T47D (cell line): Measurements from ENCODE around the gene L3MBTL1.
"Not testable (repeated sequence)": the region's sequence is repeated elsewhere in the genome, so short reads cannot be mapped to it uniquely, and the experiment has no call there.

ENCODE experiments used
- DNase-seq, 2 experiments: peaks; one replicate each; pipeline versions ENCODE4 v3.0.0 to v3.0.0-alpha.2; 2011 to 2012; ENCODE audit warnings: low read depth in 1 of 2, low spot score in 1 of 2
- JUND ChIP-seq: IDR thresholded peaks from 2 replicates; pipeline ENCODE4 v1.6.1; 2012; ENCODE audit warnings: low read depth
- in situ Hi-C: cut with HindIII; loops from 2 replicates; pipeline ENCODE4 v1.10.0; 2016; ENCODE audit warnings: low sequenced_read_pairs, low pct_unique_long_range_greater_than_20kb

L3MBTL1 gene

DNA sequence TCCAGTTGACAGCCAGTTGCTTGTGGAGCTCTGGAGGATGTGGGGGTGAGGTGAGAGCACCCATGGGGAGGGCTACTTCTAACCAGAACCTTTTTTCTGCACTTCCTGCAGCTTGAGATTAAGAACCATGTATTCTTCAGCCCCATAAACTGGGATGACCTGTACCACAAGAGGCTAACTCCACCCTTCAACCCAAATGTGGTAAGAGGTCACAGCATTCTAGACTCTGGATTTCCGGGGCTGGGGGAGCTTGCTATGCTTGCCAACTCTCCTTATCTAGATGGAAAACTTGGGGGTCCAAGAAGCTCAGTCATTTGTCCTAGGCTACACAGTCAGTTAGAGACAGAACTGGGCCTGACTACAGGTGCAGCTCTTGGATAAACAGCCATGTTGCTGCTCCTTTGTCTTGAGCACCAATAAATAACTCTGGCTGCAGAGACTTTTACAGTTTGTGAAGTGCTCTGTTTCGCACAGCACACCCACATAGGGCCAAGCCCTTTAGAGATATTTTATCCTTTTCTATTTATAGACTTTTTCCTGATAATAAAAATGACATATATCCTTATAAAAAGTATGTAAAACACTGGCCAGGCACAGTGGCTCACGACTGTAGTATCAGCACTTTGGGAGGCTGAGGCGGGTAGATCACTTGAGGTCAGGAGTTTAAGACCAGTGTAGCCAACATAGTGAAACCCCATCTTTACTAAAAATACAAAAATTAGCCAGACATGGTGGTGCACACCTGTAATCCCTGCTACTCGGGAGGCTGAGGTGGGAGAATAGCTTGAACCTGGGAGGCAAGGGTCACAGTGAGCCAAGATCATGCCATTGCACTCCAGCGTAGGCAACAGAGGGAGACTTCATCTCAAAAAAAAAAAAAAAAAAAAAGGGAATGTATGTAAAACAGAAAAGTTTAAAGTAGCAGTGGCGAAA is 72.6 kb downstream of the L3MBTL1 start:
- TF ChIP-seq JUND, result no peak
- in situ Hi-C loops, result no loop called here
- no peak for DNase-seq

DNA sequence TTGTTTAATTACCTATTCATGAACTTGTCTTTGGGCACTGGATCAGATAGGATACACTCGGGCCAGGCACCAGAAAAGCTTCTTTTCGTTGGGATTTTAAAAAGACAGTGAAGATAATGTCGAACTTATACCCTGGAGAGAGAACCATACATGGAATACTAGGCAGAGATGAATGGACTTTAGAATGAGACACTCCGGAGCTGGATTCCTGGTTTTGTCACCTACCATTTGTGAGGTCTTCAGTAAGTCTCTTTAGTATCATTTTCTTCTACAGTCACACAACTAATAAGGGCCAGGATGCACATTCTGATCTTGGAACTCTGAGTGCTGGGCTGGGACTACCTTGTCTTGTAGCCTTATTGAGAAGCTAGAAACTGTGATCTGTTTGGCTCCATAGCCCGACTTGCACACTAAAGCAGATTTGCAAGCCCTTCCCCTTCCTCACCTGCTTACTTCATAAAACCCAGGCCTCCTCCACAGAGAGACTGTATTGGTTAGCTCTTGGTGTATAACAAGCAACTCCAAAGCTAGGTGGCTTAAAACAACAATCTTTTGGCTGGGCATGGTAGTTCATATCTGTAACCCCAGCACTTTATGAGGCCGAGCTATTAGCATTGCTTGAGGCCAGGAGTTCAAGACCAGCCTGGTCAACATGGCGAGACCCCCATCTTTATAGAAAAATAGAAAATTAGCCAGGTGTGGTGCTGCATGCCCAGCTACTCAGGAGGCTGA is 75.8 kb downstream of the L3MBTL1 start:
- no peak for DNase-seq
- in situ Hi-C loops, result no loop called here
- no peak for TF ChIP-seq JUND

DNA sequence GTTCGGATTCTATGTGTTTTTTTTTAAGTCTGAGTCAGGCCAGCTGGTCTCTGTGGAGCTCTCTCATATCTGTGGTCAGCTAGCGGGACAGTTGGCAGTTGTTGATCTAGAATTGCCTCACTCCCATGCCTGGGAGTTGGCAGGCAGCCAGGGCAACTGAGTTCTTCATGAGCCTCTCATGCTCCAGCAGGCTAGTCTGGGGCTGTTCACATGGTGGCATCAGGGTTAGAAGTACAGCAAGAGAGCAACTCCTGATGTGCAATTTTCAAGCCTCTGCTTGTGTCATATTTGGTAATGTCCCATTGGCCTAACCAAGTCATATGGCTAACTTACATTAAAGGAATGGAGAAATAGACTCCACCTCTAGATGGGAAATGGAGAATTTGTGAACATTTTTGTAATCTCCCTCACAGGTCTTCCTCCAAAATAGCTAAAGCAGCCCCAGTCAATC is 76.5 kb downstream of the L3MBTL1 start:
- in situ Hi-C loops, result no loop called here
- DNase-seq, result no peak

DNA sequence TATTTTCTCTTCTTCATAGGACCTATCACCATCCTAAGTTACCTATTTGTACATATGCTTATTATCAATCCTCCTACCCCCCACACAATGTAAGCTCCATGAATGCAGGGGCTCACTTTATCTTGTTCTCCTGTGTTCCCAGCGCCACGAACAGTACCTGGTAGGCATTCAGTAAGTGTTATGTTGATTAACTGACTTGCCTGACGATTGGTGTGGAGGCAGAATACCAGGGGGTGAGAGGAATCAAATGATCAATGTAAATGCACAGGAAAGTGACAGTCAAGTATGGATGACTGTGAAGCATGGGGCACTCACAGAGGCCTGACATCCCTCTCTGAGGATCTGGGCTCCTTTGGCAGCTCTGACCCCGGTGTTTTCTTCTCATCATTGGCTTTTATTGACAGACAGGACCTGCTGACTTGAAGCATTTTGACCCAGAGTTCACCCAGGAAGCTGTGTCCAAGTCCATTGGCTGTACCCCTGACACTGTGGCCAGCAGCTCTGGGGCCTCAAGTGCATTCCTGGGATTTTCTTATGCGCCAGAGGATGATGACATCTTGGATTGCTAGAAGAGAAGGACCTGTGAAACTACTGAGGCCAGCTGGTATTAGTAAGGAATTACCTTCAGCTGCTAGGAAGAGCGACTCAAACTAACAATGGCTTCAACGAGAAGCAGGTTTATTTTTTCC is 77.1 kb downstream of the L3MBTL1 start:
- in situ Hi-C loops, result no loop called here
- TF ChIP-seq JUND, result no peak
- DNase-seq, result peak in 1 of 2 experiments; percentile 71

More for the DNA sequence above, 76.5 kb downstream of the L3MBTL1 start:
- no peak for TF ChIP-seq JUND

DNA sequence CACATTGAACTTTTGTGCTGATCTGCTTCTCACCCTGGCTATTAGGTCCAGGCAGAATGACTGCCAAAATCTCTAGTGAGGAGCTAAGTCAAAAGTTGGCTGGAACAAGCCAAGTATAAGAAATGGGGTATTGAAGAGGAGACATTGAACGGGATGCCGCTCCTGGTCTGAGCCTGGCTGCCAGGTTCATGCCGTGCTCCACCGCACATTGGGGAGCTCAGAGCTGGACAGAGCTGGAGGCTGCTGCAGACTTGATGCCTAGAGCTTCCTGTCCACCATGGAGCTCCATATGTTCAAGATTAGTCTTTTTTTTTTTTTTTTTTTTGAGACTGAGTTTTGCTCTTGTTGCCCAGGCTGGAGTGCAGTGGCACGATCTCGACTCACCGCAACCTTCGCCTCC is 79.1 kb downstream of the L3MBTL1 start:
- TF ChIP-seq JUND, result no peak
- DNase-seq, result no peak
- in situ Hi-C loops, result no loop called here

DNA sequence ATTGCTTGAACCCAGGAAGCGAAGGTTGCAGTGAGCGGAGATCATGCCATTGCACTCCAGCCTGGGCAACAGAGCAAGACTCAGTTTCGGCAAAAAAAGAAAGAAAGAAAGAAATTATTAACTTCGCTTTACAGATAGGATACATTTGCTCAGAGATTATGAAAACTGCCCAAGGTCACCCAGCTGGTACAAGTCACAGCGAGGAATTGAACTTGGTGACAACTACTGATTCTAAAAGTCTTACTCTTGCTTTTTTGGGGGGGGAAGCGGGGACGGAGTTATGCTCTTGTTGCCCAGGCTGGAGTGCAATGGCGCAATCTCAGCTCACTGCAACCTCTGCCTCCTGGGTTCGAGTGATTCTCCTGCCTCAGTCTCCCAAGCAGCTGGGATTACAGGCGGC is 81.0 kb downstream of the L3MBTL1 start:
- in situ Hi-C loops, DNase-seq: not testable (repeated sequence)

DNA sequence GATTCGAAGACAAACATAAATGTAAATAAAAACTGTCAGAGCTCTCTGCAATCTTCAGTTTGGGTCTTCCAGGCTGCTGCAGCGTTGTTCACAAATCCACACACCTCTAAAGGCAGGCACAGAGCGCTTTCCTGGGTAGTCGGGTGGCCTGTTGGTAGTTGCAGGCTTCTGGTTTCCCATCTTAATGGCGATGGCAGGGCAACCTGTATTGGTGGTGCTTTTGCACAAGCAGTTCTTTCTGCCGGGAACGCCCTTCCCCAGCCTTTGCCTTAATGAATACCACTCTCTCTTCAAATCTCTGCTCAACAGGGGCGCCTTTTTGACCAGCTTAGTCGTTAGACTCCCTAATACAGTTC is 82.5 kb downstream of the L3MBTL1 start:
- no peak for DNase-seq
- in situ Hi-C loops, result no loop called here
- TF ChIP-seq JUND, result no peak

DNA sequence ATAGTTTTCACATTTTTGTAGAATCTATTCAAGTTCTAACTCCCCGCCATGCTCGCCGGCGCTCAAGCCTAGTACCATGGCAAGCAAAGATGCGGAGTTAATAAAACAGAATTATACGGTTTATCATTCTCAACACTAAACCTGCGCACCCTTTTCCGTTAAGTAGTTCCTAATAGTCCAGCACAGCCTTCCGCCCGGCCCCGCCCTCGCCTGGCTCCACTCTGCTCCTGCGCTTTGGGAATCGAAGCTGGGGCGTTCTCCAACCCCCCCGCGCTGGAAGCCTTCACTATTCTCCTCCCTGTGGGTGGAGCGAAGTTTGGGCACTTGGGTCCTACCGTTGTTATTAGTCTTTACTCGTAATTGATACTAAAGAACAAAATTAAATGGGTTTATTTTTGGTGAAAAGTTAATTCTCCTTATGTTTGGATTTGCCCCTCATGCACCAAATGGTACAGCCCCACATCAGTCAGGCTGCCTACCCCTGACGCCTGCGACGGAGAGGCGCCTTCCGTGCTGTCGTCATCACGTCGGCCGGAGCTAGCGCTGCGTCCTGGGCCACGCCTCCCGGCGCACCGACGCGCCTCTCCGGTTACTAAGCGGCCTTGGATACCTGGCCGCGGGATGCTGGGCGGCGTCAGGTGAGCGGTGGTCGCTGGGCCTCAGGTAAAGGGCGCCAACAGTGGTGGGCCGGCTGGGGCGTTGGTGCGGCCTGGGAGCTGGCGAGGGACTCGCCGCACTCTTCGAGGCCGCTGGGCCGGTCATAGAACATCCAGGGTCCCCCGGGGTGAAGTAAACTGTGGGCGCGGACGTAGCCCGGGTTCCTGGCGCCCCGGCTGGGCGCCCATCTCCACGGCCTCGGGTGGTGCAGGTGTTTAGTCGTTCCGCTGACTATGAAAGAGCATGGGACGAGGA is 83.2 kb downstream of the L3MBTL1 start, which contains the start of gene IFT52:
TSS of gene IFT52 (plus strand) at position 546 of the 912 bp plus-strand sequence. CDS start 3,762 bp downstream, outside the sequence.
- TF ChIP-seq JUND, result no peak
- peak; percentile 94 to 97 for DNase-seq
- in situ Hi-C loops, result no loop called here
